NCI-H1930 (cell line): ENCODE measurements around the gene CAVIN1.
"Not testable (repeated sequence)": the region's sequence is repeated elsewhere in the genome, so short reads cannot be mapped to it uniquely, and the experiment has no call there.

Experiments used
- DNase-seq, 2 experiments: peaks; one replicate each; lab custom pipeline; 2025; lab: John Stamatoyannopoulos, UW

Gene CAVIN1

GRCh38 chr17:42431758-42432161 lies 8.7 kb upstream of the CAVIN1 start:
- no peak for DNase-seq

DNA sequence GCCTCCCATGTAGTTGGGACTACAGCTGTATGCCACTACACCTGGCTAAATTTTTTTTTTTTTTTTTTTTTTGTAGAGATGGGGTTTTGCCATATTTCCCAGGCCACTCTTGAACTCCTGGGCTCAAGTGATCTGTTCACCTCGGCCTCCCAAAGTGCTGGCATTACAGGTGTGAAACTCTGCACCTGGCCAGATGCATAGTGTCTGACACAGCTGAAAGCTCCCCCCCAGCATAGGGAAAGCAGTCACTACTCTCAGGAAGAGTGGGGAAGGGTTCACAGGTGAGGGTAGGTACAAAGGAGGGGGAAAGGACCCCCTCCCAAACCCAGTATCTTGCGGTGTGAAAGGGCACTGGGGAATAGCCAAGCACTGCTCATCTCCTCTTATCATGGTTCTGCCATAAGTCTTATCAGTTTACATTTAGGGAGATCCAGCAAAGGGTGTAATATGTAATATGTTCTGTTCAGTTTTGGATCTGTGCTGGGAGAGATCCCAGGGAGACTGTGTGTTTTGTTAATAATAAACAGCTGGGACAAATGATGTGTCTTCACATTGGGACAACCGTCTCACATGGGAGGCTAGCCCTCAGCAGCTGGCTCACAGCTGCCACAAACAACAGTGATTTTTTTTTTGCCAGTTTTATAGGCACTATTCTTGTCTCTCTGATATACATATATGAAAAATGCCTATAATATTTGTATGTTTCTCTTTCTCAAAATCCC lies 6.8 kb upstream of the CAVIN1 start:
- no peak for DNase-seq

DNA sequence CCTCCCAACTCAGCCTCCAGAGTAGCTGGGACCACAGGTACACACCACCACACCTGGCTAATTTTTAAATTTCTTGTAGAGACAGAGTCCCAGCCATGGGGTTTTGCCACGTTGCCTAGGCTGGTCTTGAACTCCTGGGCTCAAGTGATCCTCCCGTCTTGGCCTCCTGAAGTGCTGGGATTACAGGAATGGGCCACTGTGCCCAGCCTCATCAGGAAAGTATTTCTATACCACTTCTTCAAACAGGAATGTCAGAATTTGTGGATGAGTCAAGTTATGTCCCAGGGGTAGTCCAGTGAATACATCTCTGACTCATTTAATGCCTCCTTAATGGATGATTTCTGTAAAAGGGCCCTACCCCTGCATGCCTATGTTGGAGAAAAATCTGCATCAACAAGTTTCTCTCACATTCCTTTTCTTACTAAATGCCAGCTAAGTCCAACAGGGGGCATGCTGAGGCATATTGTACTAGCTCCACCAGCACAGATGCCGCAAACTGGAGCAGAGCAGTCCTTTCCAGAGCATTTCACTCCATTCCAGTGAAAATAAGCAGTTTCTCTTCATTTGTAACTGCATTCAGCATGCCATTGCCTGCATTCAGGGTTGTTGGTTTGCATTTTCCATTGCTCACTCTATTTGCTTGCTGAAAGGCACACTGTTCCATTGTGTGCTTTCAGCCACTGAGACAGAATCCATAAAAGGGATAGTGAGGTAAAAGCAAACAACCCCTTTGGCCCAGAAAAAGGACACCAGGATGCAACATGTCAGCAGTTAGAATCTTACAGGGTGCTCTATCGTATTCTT lies 5.3 kb upstream of the CAVIN1 start:
- peak; percentile 20 to 52 for DNase-seq

DNA sequence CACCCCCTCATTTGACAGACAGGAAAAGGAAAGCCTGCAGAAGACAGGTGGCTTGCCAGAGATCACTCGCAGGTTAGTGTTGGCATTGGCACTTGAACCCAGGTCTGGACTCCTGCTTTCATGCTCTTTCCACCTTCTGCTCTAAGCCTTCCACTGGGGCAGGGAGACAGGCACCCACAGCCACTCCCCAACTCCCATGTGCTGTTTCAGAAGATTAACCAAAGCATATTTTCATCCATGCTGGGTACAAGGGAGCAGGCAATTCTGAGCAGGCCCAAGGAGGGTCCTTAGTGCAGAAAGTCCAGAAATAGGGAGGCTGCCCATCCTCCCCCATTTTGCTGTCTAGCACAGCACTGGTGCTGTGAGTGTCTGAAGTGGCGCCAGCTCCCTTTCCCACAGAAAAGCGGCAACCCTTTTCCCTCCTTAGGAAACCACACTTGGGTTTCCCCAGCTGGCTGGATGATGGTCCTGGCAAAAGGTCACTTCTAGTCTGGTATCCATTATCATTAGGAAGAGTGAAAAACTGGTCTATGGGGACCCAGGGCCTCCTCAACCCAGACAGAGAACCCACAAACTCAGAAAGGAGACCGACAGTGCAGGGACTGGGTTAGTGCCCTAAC lies 2.0 kb upstream of the CAVIN1 start:
- no peak for DNase-seq

- no peak for DNase-seq
These were observed 710 bp upstream of the CAVIN1 start for GRCh38 chr17:42423766-42424165.

GRCh38 chr17:42422412-42422957 lies 571 bp downstream of the CAVIN1 start:
- DNase-seq: no peak

DNA sequence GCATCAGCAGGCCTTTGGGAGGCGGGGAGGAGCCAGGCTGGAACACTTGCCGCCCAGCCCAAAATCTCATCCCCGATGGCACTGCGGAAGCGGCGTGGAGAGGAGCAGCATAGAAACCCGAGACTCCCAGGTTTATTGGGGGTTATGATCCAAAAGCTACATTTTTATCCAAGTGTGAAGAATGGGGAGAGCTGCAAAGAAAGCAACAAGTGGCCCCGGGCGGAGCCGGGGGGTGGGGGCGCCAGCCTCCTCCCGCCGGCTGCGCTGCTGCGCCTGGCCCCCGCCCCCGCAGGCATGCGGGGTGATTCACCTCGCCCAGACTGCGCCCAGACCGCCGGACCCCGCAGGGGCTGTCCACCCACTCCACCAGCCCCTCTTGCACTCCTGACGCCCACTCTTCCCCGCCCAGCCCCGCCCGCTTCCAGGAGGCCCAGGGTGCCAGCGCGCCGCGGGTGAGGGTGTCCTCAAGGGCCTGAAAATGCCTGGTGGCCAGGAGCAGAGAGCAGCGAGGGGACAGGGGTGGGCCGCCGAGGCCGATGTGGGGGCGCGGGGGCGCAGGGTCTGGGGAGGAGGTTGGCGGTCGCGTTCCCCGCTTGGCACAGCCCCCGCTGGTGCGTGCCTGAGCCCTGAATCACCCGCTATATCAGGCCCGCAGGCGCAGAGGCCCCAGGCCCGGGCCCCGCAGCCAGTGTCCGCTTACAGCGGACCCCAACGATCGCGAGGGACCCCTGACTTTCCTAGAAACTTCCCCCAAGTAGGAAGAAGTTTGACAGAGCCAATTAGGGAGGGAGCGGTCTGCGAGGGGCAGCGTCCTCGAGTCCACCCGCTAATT lies 1.3 kb downstream of the CAVIN1 start:
- DNase-seq: no peak

DNA sequence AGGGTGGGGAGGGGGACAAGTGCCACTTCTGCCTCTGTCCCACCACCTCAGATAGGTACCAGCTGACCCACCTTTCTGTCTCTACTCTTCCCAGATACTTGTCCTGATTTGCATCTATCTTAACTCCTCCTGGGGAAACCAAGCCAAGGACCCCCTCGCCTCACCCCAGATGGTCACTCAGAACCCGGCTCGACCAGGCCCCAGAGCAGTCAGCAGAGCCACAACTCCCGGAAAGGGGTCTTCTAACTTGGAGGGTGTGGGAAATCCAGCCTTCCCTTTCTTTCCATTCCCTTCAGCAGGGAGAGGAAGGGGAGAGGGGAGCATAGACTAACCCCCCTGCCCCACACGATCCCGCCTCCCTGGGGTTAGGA lies 1.9 kb downstream of the CAVIN1 start:
- no peak for DNase-seq

GRCh38 chr17:42417981-42418380 lies 5.1 kb downstream of the CAVIN1 start:
- not testable (repeated sequence) for DNase-seq

- DNase-seq: no peak
These were observed 8.2 kb downstream of the CAVIN1 start for GRCh38 chr17:42414704-42415409.

- no peak for DNase-seq
These were observed 9.5 kb downstream of the CAVIN1 start for GRCh38 chr17:42413464-42414040.

DNA sequence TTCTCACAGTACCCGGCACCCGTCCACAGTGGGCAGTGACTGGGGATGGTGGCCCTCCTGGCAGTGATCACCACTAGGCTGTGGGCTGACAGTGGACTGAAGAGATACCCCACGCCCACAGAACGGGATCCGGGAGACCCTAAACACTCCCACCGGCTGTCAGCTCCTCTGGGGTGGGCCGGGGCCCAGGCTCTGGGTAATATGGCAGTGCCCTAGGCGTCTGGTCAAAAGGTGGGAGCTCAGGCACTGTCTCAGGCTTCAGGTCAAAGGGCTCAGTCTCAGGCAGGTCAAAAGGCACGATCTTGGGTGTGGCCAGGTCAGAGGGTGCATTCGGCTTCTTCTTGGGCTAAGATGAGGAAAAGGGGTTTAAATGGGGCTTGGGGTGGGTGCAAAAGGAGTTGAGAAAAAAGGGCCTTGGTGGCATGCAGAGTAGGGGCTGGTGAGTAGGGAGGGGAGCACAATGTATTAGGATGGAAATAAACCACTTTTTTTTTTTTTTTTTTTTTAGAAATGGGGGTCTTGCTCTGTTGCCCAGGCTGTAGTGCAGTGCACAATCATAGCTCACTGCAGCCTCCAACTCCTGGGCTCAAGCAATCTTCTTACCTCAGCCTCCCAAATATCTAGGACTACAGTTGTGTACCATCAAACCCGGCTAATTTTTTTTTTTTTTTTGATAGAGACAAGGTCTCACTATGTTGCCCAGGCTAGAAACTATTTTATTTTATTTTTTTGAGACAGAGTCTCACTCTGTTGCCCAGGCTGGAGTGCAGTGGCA lies 11.0 kb downstream of the CAVIN1 start:
- DNase-seq: no peak

DNA sequence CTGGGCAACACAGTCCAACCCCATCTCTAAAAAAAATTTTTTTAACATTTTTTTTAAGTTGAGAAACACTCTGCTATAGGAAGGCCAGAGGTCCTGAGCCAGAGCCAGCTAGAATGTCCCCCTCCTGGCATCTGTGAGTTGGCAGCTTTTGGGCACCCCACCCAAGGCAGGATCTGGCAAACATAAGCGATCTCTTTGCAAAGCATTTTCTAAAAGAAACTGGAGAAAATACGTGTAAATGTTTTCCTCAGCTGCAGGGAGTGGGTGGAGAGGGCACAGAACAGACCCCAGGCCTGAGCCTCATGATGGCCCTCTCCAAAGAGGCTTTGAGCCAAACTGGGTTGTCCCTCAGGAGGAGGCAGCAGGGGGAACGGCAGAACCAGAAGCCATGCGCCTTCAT lies 11.7 kb downstream of the CAVIN1 start:
- no peak for DNase-seq

GRCh38 chr17:42410319-42410685 lies 12.8 kb downstream of the CAVIN1 start:
- DNase-seq: no peak

GRCh38 chr17:42409523-42410318 lies 13.3 kb downstream of the CAVIN1 start:
- DNase-seq: no peak

- DNase-seq: no peak
These were observed 15.0 kb downstream of the CAVIN1 start for GRCh38 chr17:42408061-42408460.

- peak in 1 of 2 experiments; percentile 15 for DNase-seq
These were observed 15.7 kb downstream of the CAVIN1 start for GRCh38 chr17:42407289-42407836.

- no peak for DNase-seq
These were observed 16.3 kb downstream of the CAVIN1 start for GRCh38 chr17:42406615-42407288.
